DOHH2 (cell line): ENCODE measurements around the gene GALNT14.

ENCODE experiments used
- H3F3A ChIP-seq: fragments of 200-600 bp; sonication (generic), shearing (Covaris generic); 2 replicates; pipeline ENCODE4 v1.6.0; 2016; ENCODE audit warnings: antibody characterized with exemption, mild to moderate bottlenecking; ENCODE audit not compliant: control insufficient read depth, insufficient read depth
- H3K27ac ChIP-seq: fragments of 200-600 bp; sonication (generic); 2 replicates; pipeline ENCODE4 v1.5.1; 2014; ENCODE audit warnings: low read depth, mild to moderate bottlenecking, low read length, moderate library complexity
- H3K27me3 ChIP-seq: fragments of 200-600 bp; sonication (generic); 2 replicates; pipeline ENCODE4 v1.6.1; 2014; ENCODE audit warnings: mild to moderate bottlenecking, low read length, mixed read lengths; ENCODE audit not compliant: control insufficient read depth
- H3K36me3 ChIP-seq: fragments of 200-600 bp; sonication (generic); 2 replicates; pipeline ENCODE4 v1.6.1; 2014; ENCODE audit warnings: mild to moderate bottlenecking, low read length, moderate library complexity, mixed read lengths; ENCODE audit not compliant: control insufficient read depth
- H3K4me1 ChIP-seq: fragments of 200-600 bp; sonication (generic); 2 replicates; pipeline ENCODE4 v1.6.1; 2014; ENCODE audit warnings: mild to moderate bottlenecking, low read length, mixed read lengths; ENCODE audit not compliant: control insufficient read depth
- H3K4me2 ChIP-seq: fragments of 200-600 bp; sonication (generic); 2 replicates; pipeline ENCODE4 v1.6.0; 2014; ENCODE audit warnings: mild to moderate bottlenecking, low read length, moderate library complexity
- H3K4me3 ChIP-seq: fragments of 200-600 bp; sonication (generic); 2 replicates; pipeline ENCODE4 v1.5.1; 2014; ENCODE audit warnings: mild to moderate bottlenecking, low read length, mixed read lengths
- H3K79me2 ChIP-seq: fragments of 200-600 bp; sonication (generic); 2 replicates; pipeline ENCODE4 v1.6.1; 2014; ENCODE audit warnings: mild to moderate bottlenecking, low read length, mixed read lengths; ENCODE audit not compliant: control insufficient read depth
- H3K9me2 ChIP-seq: fragments of 200-600 bp; sonication (generic); replicated peaks from 2 replicates; pipeline ENCODE4 v1.6.1; 2014; ENCODE audit warnings: mild to moderate bottlenecking, low read length, mixed read lengths; ENCODE audit not compliant: control insufficient read depth
- H3K9me3 ChIP-seq: fragments of 200-600 bp; sonication (generic); 2 replicates; pipeline ENCODE4 v1.6.1; 2014; ENCODE audit warnings: antibody characterized with exemption, low read length, mixed read lengths; ENCODE audit not compliant: control insufficient read depth, insufficient read depth
- H4K20me1 ChIP-seq: fragments of 200-600 bp; sonication (generic); 2 replicates; pipeline ENCODE4 v1.6.0; 2014; ENCODE audit warnings: low read depth, mild to moderate bottlenecking, antibody characterized with exemption, low read length, moderate library complexity; ENCODE audit not compliant: control insufficient read depth, insufficient read depth
- CTCF ChIP-seq: fragments of 200-600 bp; sonication (generic); IDR thresholded peaks from one replicate; pipeline ENCODE4 v1.5.1; 2014; ENCODE audit warnings: antibody characterized with exemption, mild to moderate bottlenecking, low read depth, low read length; ENCODE audit not compliant: poor library complexity, severe bottlenecking
- EZH2phosphoT487 ChIP-seq: fragments of 200-600 bp; sonication (generic); IDR thresholded peaks from 2 replicates; pipeline ENCODE4 v1.6.1; 2017; ENCODE audit warnings: borderline replicate concordance, mild to moderate bottlenecking, antibody characterized with exemption, low read length, moderate library complexity, mixed read lengths

Gene GALNT14

GRCh38 chr2:30985493-30986230, 152.6 kb downstream of the GALNT14 start:
- Histone ChIP-seq H4K20me1 (no peaks in the 10 kb centered on the region), H3K4me2 (no peak overlapping the region), H3K4me1 (no peaks in the 10 kb centered on the region), H3K4me3 (no peak overlapping the region), H3K27ac (no peak overlapping the region), H3F3A (no peaks in the 10 kb centered on the region), H3K27me3 (no peaks in the 10 kb centered on the region), H3K9me3 (no peaks in the 10 kb centered on the region), H3K79me2 (no peaks in the 10 kb centered on the region), H3K9me2 (no peaks in the 10 kb centered on the region), H3K36me3 (no peaks in the 10 kb centered on the region)
- no peak for TF ChIP-seq CTCF
- TF ChIP-seq EZH2phosphoT487, result no peak

- TF ChIP-seq EZH2phosphoT487 (no peak), CTCF (no peak)
- H3K27me3 ChIP-seq, result no peaks in the 10 kb centered on the region
- H3K79me2 ChIP-seq, result no peaks in the 10 kb centered on the region
- no peaks in the 10 kb centered on the region for H3K9me2 ChIP-seq
- no peaks in the 10 kb centered on the region for H3K36me3 ChIP-seq
- no peaks in the 10 kb centered on the region for H4K20me1 ChIP-seq
- no peaks in the 10 kb centered on the region for H3F3A ChIP-seq
- H3K4me1 ChIP-seq, result no peaks in the 10 kb centered on the region
- no peaks in the 10 kb centered on the region for H3K9me3 ChIP-seq
- H3K4me2 ChIP-seq, result no peak overlapping the region
- no peak overlapping the region for H3K27ac ChIP-seq
- H3K4me3 ChIP-seq, result no peak overlapping the region
Observed at GRCh38 chr2:30984148-30984547, 154.1 kb downstream of the GALNT14 start.

- H3K4me2 ChIP-seq, result no peak overlapping the region
- H4K20me1 ChIP-seq, result no peaks in the 10 kb centered on the region
- H3K4me3 ChIP-seq, result no peak overlapping the region
- no peaks in the 10 kb centered on the region for H3K79me2 ChIP-seq
- no peaks in the 10 kb centered on the region for H3K9me3 ChIP-seq
- H3F3A ChIP-seq, result no peaks in the 10 kb centered on the region
- no peak for TF ChIP-seq EZH2phosphoT487
- no peak for TF ChIP-seq CTCF
- no peaks in the 10 kb centered on the region for H3K9me2 ChIP-seq
- no peak overlapping the region for H3K27ac ChIP-seq
- no peaks in the 10 kb centered on the region for H3K36me3 ChIP-seq
- no peaks in the 10 kb centered on the region for H3K4me1 ChIP-seq
- H3K27me3 ChIP-seq, result no peaks in the 10 kb centered on the region
Observed at GRCh38 chr2:30981510-30981909, 156.7 kb downstream of the GALNT14 start.

- H3K9me3 ChIP-seq, result no peaks in the 10 kb centered on the region
- no peaks in the 10 kb centered on the region for H3K9me2 ChIP-seq
- no peaks in the 10 kb centered on the region for H3F3A ChIP-seq
- H3K4me1 ChIP-seq, result no peaks in the 10 kb centered on the region
- no peak overlapping the region for H3K27ac ChIP-seq
- no peaks in the 10 kb centered on the region for H4K20me1 ChIP-seq
- no peak overlapping the region for H3K4me3 ChIP-seq
- H3K79me2 ChIP-seq, result no peaks in the 10 kb centered on the region
- H3K4me2 ChIP-seq, result no peak overlapping the region
- H3K27me3 ChIP-seq, result no peaks in the 10 kb centered on the region
- H3K36me3 ChIP-seq, result no peaks in the 10 kb centered on the region
- no peak for TF ChIP-seq CTCF
- no peak for TF ChIP-seq EZH2phosphoT487
Observed at GRCh38 chr2:30981096-30981495, 157.1 kb downstream of the GALNT14 start.
